GM13977 (cell line): ENCODE measurements around the gene C19orf85.

Experiments used
- DNase-seq: peaks from one replicate; pipeline ENCODE4 v3.0.0; 2012; ENCODE audit warnings: low spot score
- CTCF ChIP-seq: IDR thresholded peaks from 2 replicates; pipeline ENCODE4 v1.5.1; 2012; ENCODE audit warnings: mild to moderate bottlenecking, control low read depth; ENCODE audit not compliant: insufficient read depth; ENCODE audit errors: extremely low read depth, missing control alignments
- in situ Hi-C: fragments of 300-500 bp; cut with MboI; formaldehyde crosslinking; loops from one replicate; pipeline ENCODE4 v1.12.0; 2022; ENCODE audit warnings: low sequenced_read_pairs, low pct_unique_long_range_greater_than_20kb, mixed read lengths, inconsistent platforms; ENCODE audit not compliant: unreplicated experiment

C19orf85 gene

GRCh38 chr19:55494172-55494761 lies 29.7 kb upstream of the C19orf85 start:
- TF ChIP-seq CTCF = no peak
- DNase-seq = no peak
- in situ Hi-C loops = no loop called here

GRCh38 chr19:55493645-55494171 lies 29.2 kb upstream of the C19orf85 start:
- in situ Hi-C loops = no loop called here
- no peak for DNase-seq
- no peak for TF ChIP-seq CTCF

GRCh38 chr19:55493052-55493644 lies 28.6 kb upstream of the C19orf85 start:
- in situ Hi-C loops = no loop called here
- DNase-seq = no peak
- no peak for TF ChIP-seq CTCF

GRCh38 chr19:55492362-55492944 lies 27.9 kb upstream of the C19orf85 start:
- in situ Hi-C loops = no loop called here
- no peak for TF ChIP-seq CTCF
- no peak for DNase-seq

GRCh38 chr19:55491546-55492360 lies 27.2 kb upstream of the C19orf85 start:
- no peak for DNase-seq
- in situ Hi-C loops = no loop called here
- no peak for TF ChIP-seq CTCF
